ENCODE data around the gene HSD17B8.
A peak's percentile ranks its signal among the peaks of the same experiment; 100 is the strongest.

HSD17B8 gene

DNA sequence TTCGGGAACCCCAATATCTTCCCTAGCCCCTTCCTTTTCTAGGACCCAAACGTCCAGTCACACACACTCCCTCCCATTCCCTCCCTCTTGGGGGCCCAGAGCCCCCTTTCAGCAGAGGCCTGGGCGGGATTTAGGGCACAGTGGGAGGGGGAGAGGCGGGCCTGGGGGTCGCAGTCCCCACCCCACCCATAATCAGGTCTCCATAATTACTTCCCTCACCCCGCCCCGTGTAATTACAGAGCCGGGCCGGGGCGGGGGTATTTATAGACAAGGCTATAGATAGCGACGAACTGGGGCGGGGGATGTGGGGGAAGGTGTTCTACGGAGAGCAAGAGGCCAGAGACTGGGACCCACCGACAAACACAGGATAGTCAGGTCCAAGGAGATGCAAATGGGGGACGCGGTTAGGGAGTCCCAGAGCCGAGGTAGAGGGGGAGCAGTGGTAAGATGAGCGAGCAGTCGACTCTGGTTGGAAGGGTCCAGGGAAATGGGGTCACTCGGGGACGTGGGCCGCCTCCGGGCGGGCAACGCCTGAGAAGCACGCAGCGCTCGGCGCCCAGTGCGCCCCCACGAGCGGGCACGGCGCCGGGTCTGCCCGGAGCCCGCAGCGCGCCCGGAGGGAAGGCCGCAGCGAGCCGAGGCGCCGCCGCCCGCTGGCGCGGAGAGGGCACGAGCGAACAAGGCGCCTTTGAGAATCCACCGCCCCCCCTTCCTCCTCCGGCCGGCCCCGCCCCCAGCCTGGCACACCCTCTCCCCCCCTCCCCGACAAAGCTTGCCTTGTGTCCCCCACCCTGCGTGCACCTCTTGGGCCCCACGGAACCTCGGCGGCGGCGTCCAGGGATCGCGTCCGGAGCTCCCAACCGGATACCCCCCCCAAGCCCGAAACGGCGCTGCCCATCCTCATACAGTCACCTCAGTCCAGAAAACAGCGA lies 11.5 kb upstream of the HSD17B8 start:
- no peak for DNase-seq

DNA sequence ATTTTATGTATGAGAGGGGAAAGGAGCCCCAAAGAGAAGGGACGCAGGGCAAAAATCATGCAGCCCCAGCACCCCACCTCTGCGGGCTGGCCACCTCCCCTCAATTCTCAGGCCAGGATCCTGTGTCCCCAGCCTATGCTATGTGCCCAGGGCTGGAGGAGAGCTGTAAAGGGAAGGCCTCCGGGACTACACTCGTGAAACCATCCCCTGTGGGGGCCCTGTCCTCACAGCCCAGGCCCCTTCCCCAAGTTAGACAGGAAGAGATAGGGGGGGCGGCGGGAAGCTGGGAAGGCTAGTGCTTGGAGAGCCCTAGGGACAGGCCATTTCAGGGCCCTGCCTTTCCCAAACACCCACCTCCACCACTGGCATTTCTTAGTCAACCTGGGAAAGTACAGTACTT lies 10.8 kb upstream of the HSD17B8 start:
- DNase-seq = no peak

DNA sequence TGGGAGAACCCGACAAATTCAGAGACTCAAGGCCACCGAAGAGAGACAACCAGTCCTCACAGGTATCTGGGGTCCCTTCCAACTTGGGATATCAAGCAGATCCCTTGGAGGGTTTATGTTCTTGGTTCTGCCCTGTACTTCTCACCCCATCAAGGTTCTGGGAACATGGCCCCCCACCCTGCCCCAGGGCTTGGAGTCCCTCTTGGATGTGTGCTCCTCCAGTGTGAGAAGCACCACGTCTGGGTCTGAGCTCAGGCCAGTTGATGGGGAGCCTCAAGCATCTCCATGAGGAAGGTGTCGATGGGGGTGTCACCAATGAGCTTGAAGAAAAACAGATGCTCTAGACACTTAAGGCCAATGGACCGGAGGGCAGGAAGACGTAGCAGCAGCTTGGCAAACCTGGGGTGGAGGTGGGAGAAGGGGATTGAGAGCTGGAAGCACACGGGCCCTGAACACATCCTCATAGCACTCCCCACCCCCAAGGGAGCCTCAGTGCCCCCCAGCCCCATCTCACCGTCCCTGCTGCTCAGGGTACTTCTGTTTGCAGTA lies 9.9 kb upstream of the HSD17B8 start:
- no peak for DNase-seq

DNA sequence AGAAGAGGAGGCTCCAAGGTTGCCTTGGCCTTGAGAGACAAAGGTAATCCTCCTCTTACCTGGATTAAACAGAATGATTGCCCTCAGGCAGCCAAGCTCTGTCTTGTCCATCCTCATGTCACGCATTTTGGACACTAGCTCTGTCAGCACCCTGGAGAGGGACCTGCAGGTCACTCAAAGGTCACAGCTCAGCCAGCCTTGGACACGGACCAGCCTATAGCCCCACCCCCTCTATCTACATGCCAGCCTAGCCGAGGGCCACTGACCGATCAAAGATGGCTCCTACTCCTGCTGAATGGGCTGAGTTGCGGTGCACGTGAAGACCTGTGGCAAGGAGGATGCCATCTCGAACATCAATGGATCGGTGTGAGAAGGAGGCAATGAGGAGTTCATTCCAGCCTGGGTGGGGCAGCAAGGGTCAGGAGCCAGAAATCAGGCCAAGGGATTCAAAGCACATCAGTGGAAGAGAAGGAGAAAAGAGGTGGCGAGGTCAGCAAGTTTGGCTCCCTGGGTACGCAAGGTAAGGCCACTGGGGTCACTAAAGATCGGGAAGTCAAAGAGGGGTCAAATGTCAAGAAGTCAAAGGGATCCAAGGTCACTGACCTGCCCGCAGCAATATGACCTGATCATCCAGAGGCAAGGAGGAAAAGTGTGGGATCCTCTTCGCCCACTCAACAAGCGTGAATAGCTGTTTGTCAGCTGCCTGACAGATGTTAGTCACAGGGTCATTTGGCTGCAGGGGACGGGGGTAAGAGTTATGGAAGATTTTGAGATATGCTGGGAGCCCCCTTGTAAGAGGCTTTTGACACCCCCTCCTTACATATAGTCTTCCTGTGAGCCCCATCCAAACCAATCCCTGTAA lies 8.9 kb upstream of the HSD17B8 start:
- no peak for DNase-seq

DNA sequence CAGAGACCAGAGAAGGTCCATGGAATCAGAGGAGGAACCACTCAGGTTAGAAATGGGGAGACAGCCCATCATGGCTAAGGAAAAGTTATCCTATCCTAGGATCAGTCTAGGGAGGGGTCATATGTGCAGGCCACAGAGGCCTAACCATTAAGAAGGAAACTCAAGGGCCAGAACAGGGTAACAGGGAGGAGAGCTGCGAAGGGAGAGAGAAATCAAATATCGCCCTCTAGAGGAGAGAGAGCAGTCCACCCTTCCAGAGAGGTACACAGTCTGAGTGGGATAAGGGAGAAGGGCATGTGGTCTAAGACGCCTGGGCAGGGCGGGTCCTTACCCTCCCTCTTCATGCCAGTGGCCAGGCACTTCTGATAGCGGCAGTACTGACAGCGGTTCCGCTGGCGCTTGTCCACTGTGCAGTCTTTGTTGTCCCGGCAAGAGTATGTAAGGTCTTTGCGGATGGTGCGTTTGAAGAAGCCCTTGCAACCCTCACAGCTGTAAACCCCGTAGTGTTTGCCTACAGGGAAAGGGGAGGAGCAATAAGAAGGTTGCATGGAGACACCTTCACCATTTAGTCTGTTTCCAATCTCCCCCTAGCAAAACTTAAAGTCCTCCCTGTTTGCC lies 6.9 kb upstream of the HSD17B8 start:
- no peak for DNase-seq

DNA sequence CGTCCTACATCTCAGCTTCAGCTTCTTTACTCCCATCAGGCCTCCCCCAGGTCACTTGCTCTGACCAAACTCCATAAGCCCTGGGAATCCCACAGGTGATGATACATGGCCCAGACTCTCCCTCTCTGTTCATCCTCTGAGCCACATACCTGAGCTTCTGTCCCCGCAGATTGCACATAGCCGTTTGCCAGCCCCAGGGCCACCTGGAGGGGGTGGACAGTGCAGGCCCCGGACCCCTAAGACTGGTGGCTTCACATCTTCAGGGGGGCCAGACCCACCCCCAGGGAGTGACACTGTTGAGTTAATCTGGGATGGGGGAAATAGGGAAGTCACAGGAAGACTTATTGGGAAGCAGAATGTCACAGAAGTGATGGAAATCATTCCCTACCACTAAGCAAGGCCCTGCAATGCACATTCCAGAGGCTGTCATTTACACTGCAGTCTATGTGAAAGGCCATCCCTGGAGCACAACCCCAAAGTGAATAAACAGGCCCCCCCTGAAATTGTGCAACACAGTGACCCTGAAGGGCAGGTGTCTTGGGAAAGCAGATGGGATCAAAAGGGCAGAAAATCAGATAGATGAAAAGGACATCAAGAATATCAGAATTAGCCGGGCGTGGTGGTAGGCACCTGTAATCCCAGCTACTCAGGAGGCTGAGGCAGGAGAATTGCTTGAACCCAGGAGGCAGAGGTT lies 6.1 kb upstream of the HSD17B8 start:
- no peak for DNase-seq

DNA sequence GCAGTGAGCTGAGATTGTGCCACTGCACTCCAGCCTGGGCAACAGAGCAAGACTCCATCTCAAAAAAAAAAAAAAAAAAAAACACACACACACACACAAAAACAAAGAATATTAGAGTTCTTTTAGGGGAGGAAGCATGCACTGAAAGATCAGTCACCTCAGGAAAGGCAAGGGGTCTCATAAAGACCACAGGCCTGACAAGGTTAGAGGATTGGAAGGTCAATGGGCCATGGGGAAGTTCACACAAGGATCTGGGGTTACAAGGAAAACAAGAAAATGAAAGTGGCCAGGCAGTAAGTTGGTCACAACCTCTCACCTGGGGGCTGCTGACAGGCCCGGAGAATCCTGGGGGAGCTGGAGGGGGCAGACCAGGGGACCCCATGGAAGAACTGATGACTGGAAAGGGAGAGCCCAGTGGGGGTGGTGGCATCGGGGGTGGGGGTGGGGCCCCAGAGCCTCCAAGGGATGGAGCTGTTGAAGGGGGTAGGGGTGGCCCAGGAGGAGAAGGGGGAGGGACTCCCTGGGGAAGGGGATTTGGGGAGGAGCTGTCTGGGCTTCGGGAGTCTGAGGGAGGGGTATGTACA lies 5.5 kb upstream of the HSD17B8 start:
- no peak for DNase-seq

DNA sequence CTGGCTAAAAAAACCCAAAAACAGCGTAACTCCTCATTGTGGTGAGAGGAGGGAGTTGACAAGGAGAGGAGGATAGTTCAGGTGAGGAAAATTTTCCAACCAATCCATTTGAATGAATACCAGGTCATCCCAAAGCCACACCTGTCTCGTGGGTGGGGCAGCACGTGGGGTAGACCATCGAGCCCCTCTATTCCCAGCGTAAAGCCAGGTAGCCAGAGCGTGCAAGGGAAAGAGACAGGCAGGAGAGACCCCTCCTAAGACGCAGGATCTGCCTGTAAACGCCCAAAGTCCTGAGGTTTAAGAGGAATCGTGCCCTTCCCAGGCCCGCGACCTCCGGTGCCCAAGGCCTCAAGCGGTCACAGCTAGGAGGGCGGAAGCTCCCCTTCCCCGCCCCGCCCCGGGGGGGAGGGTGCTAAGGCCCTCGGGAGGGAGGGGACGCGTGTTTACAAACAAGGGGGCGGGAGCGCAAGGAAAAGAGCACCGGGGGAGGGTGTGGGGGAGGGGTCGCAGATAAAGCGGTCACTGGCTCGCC lies 4.7 kb upstream of the HSD17B8 start:
- DNase-seq = peak; percentile 51

DNA sequence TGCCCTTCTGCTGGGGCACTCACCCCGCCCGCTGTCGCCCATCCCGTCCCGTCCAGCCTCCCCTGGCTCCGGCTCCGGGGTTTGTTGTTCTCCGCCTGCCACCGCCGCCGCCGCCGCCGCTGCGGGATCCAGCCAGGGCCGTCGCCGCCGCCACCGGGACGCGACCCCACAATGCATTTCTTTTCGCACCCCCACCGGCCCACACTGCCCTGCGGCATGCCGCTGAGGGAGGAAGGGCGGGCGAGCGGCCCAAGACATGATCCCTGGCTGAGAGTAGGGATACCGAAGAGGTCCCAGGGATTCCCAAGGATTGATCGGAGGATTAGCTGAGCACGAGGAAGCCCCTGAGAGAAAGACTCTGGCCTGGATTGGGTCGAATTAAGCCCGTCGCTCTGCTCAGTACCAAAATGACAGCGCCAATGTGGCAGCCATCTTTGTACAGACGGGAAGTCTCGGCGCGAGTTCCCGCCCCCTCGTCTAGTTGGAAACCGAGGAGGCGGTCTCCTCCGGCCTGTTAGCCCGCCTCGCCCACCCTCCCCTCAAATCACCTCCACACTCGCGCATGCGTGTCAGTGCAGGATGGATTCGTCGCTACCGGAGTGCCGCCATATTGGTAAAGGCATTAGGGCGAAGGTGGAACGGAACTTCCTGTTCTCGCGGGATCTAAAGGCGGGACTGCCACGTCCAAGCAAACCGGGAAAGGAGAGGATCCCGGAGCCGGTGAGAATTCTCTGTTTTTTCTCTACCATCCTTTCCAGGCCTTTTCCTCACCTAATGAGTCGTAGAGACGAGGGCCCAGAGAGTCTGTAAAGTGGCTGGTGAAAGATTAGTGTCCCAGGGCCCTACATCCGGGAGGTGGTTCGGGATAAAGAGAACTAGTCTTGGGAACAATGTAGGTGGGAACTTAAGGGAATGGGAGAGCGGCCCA lies 4.0 kb upstream of the HSD17B8 start, which contains the start of the genes RXRB and SLC39A7:
Gene RXRB (minus strand): TSS at position 447 of the 928 bp plus-strand sequence. CDS start 189 bp downstream, at position 258.
Gene SLC39A7 (plus strand): TSS at position 649 of the 928 bp plus-strand sequence. CDS start 379 bp downstream, outside the sequence.
- DNase-seq = peak; percentile 98 to 99

DNA sequence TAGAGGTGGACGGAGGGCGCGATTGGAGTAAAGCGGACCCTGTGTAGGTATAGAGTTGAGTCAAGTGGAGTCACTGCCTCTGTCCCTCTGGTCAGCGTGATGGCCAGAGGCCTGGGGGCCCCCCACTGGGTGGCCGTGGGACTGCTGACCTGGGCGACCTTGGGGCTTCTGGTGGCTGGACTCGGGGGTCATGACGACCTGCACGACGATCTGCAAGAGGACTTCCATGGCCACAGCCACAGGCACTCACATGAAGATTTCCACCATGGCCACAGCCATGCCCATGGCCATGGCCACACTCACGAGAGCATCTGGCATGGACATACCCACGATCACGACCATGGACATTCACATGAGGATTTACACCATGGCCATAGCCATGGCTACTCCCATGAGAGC lies 3.3 kb upstream of the HSD17B8 start:
- no peak for DNase-seq

DNA sequence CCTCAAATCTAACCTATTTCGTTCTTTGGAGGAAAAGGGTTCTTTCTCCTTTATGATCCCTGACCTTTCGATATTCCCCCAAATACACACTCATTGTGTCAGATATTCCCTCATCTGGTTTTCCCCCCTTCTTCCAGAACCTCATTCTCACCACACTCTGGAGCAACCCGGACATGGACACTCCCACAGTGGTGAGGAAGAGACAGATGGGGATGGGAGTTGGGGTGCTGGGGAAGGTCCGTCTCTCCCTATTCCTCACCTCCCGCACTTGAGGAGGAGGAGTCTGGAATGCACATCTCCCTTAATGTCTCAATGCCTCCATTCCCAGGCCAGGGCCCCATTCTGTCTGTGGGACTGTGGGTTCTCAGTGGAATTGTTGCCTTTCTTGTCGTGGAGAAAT lies 2.5 kb upstream of the HSD17B8 start:
- DNase-seq = no peak

DNA sequence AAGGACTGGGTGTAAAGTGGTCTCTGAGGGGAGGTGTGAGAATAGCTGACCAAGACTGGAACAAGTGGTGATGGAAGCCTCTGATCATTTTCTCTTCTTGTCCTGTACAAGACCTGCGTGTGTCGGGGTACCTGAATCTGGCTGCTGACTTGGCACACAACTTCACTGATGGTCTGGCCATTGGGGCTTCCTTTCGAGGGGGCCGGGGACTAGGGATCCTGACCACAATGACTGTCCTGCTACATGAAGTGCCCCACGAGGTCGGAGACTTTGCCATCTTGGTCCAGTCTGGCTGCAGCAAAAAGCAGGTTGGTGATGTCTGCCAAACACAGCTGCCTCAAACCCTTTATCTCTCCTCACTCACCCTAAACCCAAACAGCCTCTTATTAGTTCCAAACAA lies 1.7 kb upstream of the HSD17B8 start:
- no peak for DNase-seq

DNA sequence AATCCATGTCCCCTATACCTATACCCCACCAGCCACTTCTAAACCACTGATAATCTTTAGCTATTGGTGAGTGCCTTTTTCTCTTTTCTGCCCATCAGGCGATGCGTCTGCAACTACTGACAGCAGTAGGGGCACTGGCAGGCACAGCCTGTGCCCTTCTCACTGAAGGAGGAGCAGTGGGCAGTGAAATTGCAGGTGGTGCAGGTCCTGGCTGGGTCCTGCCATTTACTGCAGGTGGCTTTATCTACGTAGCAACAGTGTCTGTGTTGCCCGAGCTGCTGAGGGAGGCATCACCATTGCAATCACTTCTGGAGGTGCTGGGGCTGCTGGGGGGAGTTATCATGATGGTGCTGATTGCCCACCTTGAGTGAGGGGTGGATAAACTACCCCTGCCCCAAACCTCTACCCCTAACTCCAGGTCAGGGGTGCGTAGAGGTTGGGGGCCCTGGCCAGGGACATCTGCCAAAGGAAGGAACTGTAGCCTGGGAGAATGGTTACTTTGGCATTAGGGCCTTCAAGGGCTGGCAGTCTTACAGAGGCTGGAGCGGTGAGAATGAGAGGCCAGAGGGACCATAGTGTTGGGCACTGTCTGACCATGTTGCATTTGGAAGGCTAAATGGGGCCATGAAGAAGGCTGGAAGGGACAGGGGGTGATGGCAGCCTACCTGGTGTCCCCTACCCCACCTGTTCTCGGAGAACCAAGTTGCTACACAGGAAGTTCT lies 851 bp upstream of the HSD17B8 start:
- DNase-seq = no peak

DNA sequence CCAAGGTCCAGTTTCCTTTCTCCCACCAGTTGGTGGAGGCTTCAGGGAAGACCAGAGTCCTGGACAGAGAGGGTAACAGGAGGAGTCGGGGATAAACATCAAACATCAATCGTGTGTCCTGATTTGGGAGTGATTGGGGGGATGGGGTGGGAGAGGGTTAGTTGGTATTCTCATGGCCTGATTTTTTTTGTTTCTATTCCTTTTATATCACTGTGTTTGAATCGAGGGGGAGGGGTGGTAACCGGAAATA lies 365 bp upstream of the HSD17B8 start:
- DNase-seq = no peak

DNA sequence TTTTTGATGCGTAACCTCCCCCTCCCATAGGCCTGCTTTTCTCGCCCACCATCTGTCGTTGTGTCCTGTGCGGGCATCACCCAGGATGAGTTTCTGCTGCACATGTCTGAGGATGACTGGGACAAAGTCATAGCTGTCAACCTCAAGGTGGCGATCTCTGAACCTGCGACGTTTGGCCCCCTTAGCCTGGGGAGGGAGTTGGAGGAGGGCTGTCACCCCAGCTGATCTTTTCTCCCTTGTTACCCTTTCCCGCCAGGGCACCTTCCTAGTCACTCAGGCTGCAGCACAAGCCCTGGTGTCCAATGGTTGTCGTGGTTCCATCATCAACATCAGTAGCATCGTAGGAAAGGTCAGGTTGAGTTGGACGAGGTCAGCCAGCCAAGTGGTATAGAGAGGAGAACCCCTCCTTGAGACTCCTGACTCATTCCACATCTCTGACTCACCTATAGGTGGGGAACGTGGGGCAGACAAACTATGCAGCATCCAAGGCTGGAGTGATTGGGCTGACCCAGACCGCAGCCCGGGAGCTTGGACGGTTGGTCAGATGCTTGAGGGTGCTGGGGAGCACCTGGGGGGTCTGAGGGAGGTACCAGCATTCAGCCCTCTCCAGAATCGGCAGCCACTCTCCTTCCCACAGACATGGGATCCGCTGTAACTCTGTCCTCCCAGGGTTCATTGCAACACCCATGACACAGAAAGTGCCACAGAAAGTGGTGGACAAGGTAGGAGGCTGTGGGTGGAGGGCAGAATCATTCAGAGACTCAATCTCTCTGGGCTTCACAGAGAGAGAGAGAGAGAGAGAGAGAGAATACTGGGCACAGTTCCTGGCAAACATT lies 954 bp downstream of the HSD17B8 start:
- no peak for DNase-seq

DNA sequence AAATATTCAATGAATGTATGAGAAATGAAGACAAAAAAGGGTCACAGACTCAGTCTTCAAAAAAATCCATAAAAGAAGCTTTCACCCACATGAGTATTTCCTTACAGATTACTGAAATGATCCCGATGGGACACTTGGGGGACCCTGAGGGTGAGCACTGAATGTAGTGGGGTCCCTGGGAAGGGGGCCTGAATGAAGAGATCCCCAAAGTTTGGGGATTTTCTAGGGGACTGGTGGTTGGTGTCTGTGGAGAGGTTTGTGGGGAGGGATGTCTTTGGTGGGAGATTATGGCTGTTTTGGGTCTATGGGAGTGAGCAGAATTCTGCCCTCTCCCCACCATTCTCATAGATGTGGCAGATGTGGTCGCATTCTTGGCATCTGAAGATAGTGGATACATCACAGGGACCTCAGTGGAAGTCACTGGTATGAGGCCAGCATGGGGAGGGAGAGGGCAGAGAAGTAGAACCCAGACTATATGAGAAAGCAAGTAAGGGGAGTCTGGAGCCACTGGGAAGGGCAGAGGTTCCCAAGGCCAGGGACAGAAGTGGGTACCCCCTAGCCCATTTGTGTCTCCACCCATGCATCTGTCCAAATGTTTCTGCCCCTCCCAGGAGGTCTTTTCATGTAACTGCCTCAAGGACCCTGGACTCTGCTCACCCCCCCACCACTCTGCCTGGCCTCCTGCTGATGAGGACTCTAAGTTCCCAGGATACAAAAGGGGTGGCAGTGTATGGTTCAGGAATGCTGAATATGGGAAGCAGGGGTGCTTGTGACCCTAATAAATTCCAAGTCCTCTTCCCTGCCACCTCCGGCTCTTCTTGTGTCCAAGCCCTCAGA lies 1.8 kb downstream of the HSD17B8 start:
- DNase-seq = no peak

DNA sequence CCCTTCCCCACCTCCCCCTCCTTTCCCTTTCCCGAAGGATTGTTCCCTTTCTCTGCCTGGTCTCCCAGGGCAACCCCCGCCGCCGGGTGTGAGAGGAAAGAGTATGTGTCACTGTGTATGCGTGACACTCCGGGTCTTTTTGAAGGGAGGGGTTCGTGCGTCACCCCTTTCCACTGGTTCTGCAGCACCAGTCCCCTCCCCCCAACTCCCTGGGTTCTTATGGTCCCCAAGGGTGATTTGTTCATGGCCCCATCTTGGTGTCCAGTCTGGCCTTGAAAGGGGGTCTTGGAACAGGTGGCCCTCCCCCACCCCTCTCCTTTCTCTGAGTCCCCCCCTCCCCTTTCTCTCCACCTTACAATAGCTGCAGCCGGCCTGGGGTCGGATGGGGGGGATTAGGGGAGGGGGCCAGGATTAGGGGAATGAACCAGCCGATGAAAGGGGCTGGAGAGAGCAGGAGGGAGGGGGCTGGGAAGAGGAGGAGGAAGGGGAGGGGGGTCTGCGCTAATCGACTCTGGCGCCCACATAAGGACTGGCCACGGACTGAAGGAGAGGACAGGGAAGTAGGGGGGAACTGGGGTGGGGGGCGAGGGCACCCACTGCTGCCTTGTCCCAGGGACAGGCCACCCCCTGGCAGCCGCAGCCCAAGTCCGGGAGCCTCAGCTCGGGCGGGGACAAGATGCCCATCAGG lies 2.6 kb downstream of the HSD17B8 start:
- no peak for DNase-seq

All from activated CD4-positive, alpha-beta T cell treated with anti-CD3 and anti-CD28 coated beads, Interleukin-2, amount 50 U/mL, for 4 hours (primary cell).